Left hindlimb (tissue), 1 donor: ENCODE measurements around the gene P4HB.

Experiments used
- DNase-seq: peaks from one replicate; pipeline ENCODE4 v3.0.0-alpha.2; 2018

P4HB gene

DNA sequence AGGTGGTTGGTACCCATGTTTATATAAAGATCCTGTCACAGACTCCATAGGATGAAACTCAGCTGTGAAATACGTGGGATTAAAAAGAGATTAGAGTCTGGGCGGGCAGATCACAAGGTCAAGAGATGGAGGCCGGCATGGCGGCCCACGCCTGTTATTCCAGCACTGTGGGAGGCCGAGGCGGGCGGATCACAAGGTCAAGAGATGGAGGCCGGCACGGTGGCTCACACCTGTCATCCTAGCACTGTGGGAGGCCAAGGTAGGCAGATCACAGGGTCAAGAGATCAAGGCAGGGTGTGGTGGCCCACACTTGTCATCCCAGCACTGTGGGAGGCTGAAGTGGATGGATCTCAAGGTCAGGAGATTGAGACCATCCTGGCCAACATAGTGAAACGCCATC, 35.1 kb upstream of the P4HB start:
- peak; percentile 18 for DNase-seq

DNA sequence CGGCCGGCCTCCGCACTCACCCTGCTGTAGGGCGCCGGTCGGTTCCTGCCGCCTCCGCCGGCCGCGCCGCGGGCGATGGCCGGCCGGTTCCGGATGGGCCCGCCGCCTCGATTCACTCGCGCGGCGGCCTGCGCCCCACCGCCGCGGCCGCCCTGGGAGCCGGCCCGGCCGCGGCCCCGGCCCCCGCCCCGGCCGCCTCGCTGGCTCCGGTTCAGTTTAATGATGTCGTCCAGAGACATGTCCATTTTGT, 30.9 kb upstream of the P4HB start:
- no peak for DNase-seq

DNA sequence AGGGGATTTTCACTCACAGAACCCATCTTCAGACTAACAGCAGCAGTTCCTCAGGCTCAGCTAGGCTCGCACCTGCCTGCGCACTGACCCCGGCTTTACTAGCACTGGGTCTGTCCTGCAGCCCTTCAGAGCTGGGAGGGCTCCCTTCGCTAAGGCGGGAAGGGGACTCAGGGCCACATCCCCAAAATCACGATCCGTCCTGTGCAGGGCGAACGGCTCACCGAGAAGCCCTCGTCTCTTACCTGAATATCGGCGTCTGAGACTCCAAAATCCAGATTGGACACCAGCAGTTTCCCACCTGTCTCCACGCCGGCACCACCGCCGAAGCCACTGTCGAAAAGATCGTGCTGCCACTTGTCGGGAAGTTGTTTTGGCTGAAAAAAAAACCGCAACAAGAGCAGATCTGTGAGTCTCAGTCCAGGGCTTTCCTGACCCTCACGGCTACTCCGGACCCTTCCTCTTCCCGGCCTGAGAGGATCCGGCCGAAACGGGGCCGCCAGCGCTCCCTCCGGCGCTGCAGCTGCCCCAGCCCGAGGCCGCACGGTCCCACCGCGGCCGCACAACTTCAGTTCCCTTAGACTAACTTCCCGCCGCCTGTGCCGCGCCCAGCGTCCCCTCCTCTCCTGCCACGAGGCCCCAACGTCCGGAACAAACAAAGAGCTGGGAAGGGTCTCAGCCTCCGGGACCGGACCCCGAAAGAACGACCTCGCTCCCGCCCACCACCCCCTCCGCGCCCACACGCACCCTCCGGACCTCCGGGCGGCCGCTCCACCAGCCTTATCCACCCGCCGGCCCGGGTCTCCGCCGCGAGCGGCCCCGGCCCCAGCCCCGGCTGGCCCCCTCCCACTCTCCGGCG, 30.3 kb upstream of the P4HB start:
- DNase-seq = no peak

DNA sequence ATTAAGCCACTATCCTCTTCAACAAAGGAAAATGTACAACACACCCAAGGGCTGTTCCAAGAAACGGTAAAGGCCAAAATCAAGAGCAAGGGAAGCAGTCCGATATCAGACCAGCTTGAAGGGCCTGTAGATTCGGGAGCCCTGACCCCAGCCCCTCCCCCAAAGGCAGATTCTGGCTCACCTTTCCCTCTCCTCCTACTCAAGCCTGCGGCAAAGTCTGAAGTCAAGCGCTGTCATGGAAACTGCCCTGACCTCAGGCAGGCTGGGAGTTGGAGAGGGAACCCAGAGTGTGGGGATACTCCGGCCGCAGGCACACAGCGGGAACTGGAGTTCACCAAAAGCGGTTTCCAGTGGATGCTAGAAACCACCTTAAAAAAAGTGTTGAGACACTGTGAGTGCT, 29.3 kb upstream of the P4HB start:
- no peak for DNase-seq

DNA sequence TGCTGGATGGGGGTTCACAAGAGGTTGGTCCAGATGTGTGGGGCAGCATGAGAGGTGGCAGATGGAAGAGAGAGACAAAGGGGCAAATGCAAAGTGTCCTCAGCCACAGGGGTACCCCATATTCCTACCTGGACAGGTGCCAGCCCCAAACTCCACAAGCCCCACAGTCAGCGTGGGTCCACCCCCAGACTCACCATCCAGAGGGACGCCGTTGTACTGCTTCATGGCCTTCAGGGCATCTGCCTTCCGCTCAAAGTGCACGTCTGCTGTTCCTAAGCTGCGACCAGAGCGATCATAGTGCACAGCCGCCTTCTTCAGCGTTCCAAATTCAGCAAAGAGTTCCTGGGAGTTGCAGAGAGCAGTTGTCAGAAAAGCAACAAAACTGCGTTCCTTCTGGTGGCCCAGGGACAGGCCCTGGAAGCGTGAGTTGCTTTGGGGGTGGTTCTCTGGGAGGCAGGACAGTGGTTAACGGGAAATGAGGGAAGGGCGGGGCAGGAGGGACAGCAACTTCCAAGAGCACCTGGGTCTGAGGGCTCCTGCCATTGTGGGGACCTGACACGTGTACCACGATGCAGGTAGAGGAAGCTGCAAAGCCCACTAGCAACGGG, 28.8 kb upstream of the P4HB start:
- no peak for DNase-seq

DNA sequence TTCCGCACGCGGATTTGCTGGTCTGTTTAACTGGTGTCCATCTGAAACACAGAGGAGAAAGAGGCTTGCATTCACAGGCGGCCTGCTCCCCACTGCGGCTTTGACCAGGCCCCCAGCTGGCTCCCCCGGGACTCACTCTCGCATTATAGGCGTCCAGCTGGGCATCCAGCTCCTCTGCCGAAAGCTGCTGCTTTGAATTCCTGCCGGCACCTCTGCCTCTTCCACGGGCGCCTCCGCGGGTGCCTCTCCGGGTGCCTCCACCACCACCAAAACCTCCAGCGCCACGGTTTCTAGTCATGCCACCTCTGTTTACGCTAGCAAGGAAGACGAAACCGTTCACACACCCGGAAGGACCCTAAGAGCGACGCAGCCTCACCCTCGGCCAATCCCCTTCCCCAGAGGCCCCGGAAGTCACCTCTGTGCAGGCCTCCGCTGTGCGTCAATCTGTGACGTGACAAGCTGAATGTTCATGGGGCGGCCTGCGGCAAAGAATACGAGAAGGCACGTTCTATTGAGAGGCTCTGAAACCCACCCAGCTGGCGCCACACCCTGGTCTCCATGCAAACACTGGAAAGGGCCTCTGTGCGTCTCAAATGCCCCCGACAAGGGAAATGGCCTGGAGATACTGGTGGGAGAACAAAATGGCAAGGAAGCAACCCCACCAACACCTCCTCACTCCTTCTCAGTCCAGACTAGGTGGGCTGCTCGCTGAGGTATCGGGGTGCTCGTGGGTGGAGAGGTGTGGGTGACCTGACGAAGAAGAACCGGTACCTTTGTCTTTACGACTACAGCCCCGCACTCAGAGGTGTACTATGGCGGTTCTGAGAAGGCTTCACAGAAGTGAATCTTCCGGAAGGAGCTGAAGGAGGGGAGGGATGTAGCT, 28.0 kb upstream of the P4HB start:
- no peak for DNase-seq

DNA sequence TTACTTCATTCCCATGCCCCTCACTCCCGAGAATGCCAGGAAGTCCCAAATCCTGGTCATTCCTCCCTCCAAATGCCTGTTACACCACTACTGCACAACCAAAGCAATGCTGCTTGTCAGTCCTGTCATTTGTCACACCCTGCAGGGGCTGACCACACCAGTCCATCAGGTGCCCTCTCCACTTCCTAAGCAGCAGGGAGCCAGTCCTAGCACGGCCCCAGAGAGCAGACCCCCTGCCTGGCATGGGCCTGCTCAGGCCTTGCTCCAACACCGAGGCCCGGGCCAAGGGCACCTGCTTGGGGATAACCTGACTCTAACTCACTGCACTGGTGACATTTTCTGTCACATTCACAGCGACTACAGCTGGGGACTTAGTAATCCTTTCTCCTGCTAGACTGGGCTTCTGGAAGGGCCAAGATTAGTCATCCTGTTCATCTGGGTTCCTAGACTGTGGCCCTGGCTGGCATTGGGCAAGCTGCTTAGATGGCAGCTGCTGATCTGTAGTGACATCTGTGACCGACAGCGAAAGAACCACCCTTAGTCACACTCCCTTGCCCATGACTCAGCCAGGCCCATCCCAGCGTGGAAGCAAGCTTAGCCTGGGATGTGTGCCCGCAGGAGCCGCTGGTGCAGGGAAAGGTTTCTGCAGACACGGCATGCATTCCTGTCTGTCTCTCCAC, 25.7 kb upstream of the P4HB start:
- DNase-seq = no peak

DNA sequence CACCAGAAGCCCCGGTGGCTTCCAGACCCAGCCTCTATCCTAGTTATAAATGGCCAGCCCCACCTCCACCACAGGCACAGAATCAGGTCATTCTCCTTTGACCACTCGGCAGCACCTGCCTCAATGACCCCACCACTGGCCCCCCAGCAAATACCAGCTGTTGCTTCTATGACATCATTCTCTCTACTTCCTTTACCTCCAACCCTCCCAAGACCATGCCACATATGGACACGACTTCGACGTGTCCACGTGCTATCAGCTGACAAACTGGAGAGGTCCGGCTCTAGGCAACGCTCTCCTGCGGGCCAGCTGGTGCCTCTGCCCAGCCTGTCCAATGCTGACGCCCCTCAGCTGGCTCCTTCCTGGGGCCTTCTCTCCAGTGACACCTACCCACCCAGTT, 25.1 kb upstream of the P4HB start:
- DNase-seq = no peak

DNA sequence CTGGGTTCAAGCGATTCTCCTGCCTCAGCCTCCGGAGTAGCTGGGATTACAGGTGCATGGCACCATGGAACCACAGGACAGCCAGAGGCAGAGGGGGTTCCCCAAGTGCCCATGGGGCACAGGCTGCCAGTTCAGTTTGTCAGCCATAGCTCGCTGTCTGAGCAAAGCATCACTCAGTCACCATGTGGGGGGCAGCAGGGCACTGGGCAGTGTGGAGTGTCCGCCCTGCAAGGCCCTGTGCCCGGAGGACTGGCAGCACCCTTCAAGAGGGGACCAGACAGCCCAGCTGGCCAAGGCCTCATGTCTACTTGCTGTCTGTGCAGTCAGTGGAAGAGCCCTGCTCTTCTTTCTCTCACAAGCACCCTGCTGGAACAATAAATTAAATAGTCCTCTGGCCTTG, 24.6 kb upstream of the P4HB start:
- DNase-seq = no peak

DNA sequence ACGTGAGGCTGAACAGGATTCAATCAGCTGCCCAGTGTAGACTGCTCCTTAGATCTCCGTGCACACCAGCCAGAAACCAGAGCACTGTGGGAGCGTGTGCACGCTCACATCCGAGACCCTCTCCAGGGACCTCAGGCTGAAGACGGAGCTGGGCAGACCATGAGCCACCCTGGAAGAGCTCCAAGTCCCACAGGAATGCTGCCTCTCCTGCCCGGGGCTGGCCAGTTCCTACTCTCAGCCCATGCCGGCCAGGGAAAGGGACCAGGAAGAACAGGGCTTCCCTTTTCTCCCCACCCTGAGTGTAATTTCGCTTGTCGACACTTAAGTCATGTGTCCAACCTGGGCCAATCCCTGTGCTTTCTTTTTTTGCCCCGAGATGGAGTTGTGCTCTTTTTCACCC, 24.2 kb upstream of the P4HB start:
- DNase-seq = no peak

DNA sequence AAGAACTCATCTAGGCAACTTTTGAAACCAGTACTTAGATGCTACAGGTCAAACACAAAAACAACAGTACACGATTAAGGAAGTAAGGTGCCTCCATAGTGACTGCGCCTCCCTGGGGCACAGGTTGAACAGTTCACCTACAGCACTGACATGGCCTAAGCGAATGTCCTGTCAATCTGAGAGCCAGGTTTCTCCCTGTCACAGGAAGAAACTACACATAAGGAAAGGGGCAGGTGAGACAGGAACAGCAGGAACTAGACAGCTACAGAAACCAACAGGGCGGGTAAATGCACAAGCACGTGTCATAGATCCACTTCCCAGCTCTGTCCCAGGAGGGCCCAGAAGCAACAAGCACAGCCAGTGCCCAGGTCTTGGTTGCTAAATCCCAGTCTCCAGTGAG, 18.8 kb upstream of the P4HB start:
- no peak for DNase-seq

DNA sequence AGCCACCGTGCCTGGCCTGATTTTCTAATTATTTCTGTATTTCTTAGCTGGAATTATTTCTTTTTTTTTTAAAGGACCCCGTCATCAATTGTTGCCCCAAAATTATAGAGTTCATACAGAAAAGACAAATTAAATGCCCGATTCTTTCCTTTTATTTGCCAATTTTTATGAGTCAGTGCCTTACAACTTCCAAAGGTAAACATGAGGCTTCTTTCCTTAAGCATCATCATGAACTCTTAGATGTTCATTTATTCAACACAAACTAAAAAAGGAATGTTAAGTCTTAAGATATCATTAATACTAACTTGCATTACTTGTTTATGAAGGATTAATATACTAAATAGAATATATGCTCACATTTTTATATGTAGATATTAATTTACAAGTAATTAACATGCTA, 18.0 kb upstream of the P4HB start:
- DNase-seq = no peak

DNA sequence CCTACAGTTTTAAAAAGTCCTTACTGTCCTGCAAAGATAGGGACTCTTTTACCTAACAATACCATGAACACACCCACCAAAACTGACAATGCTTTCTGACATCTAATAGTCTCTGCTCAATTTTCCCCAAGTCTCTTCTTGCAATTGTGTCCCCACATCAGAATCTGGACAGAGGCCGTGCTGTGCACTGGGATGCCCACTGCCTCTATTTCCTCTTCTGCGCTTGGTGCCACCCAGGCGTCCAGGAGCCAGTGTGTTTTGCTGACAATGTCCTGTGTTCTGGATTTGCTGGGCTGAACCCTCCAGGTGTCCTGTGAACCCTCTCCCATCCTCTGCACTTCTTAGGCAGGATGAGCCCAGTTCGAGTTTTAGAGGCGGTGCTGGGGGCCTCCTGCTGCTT, 17.2 kb upstream of the P4HB start:
- DNase-seq = no peak

DNA sequence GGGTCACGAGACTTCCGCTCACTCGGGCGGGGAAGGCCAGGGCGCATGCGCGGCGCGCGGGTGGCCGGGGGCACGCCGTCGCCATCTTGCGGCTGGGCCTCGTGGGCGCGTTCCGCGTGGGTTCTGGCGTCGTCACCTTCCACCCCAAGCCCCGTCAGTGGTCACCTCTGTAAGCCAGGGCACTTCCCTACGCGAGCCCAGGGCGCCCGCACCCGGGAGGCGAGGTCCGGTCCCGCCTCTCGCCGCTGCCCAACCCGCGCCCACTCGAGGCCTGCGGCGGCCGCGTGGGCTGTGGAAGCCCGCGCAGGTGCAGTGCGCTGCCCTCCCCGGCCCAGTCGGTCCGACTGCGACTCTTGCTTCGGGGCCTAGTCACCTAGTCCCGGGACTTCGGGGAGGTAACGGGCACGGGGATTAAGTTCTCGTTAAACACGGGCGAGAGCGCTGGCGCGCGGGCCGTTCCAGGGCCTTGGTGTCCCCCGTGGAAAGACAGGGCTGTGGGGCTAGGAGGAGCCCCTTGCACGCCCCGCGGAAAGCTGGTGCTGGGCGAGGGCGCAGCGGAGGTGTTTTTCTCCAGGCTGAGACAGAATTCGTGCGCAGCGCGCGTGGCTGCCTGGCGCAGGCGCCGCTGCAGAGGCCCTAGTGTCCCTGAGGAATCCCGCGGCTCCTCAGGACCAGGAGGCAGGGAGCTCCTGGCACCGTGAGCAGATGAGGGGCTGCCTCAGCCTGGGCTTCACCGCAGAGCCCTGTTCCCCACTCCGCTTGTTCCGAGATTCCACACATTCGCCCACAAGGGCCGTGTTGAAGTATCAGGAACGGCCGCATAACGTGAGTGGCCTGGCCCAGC, 11.3 kb upstream of the P4HB start:
- peak; percentile 93 for DNase-seq

DNA sequence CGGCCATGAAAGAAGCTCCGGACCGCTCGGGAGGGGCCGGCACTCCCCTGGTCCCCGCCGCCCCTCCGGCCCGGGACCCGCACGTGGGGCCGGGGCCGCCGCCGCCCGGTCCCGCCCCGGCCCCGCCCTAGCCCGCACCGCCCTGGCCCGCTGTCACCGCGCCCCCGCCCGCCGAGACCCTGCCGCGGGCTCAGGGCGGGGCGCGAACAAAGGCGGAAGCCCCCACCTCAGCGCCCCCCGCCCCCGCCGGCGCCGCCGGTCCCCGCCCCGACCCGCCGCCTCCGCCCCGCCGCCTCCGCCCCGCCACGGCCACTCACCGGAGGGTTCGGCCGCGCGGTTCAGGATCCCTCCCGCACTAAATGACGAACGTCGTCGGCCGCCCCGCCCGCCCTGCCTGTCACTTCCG, 10.6 kb upstream of the P4HB start, which contains the start of gene ARHGDIA:
ARHGDIA (minus strand) TSS at position 357 of the 406 bp plus-strand sequence. CDS start 1,407 bp downstream, outside the sequence.
- DNase-seq = no peak

DNA sequence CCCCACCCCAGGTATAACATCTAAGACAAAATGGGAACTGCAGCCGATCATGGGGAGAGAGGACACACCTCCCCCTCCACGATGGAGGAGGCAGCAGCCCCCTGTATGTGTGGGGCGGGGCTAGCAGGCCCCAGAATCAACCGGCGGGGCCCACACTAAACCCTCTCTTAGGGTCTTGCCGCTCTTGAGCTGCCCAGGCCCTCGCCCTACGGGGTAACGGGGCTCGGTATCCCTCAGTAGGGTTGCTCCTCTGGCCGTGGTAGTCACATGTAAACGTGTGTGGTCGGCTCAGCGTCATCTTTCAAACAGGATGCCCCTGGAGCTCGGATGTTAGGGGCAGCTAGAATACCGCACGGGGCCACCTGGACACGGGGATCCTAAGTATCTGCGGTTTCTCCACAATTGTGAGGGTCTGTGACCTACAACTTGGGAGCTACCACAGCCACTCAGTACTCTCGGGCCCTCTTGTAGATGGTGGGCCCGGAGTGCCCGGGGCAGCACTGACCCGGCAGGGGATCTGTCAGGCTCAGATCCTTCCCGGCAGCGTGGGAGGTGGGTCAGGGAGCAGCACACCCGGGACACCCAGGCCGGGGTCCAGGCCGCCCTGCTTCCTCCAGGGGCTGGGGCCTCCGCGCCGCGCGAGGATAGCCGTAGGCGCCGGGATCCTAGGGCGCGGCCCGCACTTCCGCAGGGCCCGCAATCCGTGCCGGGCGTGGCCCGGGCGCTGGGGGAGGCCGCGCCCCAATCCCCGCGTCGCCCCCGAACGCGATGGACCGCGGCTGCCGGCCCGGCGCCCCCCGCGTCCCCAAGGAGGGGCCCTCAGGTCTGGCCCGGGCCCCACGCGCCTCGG, 10.0 kb upstream of the P4HB start:
- DNase-seq = peak; percentile 66

DNA sequence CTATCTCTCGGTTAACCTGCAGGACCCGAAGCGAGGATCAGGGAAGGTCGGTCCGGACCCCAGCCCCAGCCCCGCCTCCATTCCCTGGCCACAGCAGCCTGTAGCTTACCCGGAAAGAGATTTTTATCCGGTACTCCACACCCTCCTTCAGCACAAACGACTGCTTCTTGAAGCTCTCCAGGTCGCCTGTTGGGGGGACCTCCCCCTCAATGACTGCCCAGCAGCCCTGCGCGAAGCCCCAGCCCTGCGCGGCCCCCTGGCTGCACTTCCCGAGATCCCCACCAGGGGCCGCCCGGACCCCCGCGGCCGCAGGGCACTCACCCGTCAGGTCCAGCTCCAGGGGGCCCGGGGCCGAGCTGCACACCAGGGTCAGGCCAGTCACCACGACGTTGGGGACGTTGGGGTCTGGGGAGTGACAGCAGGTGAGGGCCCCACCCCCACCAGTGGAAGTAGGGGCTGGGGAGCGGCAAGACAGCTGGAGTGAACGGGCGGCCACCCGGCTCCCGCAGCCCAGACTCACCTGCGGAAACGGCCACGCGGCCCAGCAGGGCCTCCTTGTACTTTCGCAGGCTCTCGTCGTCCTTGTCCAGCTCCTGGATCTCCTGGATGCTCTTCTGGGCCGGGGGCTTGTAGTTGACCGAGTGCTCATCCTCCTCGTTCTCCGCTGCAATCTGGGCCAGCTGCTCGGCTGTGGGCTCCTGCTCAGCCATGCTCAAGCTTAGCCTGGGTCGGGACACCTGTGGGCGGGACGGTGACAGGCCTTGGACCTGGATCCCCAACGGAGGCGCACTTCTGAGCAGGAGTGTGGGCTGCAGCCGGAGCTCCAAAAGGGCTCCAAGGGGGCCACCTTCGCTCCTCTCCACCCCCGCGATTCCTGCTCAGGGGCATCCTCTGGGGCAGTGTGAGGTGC, 9.1 kb upstream of the P4HB start:
- DNase-seq = peak; percentile 73

DNA sequence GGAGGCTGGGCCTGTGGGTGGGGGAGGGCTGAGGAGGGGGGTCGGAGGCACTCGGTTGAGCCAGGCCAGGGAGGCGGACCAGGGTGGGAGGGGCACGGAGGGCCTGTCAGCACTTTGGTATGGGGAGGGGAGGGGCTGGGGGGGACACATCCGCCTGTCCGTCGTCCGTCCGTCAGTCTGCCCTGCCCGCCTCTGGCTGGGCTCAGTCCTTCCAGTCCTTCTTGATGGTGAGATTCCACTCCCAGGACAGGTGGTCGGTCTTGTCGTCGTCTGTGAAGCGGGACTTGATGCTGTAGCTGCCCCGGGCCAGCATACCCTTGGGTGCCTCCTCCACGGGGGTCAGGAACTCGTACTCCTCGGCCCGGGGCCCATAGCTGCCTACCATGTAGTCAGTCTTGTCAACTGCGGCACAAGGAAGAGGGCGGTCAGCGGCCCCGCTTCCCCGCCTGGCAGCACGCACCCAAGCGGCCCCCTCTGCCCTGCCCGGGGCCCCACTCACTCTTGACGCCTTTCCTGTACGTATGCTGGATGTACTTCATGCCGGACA, 8.4 kb upstream of the P4HB start:
- DNase-seq = peak; percentile 66

DNA sequence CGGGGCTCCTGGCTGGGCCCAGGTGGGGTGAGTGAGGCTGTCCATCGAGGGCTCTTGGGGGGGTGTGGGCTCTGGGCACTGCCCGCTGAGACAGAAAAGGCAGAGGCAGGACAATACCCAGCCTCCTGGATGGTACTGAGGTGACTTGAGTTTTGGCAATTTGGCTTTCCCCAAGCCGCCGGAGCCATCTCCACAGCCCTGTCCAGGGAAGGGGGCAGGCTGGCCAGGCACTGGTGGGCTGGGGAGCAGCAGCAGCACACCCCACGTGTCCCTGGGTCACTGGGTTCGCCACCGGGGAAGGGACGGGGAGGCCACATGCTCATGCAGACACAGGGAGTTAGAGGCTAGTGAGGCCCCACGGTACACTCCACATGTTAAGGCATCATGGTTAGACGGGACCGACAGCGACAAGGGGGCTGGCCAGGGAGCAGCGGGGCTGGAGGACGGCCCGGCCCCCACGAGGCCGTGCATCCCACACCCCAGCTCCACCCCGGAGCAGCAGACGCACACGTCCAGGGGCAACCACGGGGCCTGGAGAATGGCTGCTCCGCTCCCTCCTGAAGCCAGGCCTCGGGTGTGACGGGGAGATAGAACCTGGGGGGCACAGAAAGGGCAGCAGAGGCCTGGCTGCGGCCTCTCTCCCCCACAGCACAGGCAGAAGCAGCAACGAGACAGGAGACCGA, 7.8 kb upstream of the P4HB start:
- no peak for DNase-seq
